ENCODE results near the gene PPFIBP1. TPM values are rescaled to one million over a fixed set of nuclear protein-coding genes. Genes with fewer than 3 reads are reported as not detected.
"Not testable (repeated sequence)": the region's sequence is repeated elsewhere in the genome, so short reads cannot be mapped to it uniquely, and the experiment has no call there.

Gene PPFIBP1
- total RNA-seq, 1 donor from 2014 or later = 76.9 TPM

- not testable (repeated sequence) for DNase-seq (ENCODE audit: low spot score)
These were observed 64.2 kb downstream of the PPFIBP1 start for GRCh38 chr12:27588075-27588730.

GRCh38 chr12:27588776-27589175 is 64.8 kb downstream of the PPFIBP1 start:
- no peak for DNase-seq (ENCODE audit: low spot score)

GRCh38 chr12:27589419-27589818 is 65.4 kb downstream of the PPFIBP1 start:
- DNase-seq (ENCODE audit: low spot score) = no peak

- not testable (repeated sequence) for DNase-seq (ENCODE audit: low spot score)
These were observed 67.7 kb downstream of the PPFIBP1 start for GRCh38 chr12:27591698-27592097.

- no peak for DNase-seq (ENCODE audit: low spot score)
These were observed 68.5 kb downstream of the PPFIBP1 start for GRCh38 chr12:27592548-27592947.

- DNase-seq (ENCODE audit: low spot score) = no peak
These were observed 69.3 kb downstream of the PPFIBP1 start for GRCh38 chr12:27593266-27593665.

- DNase-seq (ENCODE audit: low spot score) = no peak
These were observed 71.2 kb downstream of the PPFIBP1 start for GRCh38 chr12:27595231-27595642.

- not testable (repeated sequence) for DNase-seq (ENCODE audit: low spot score)
These were observed 74.9 kb downstream of the PPFIBP1 start for GRCh38 chr12:27598866-27599265.

GRCh38 chr12:27601056-27601828 is 77.2 kb downstream of the PPFIBP1 start:
- not testable (repeated sequence) for DNase-seq (ENCODE audit: low spot score)

GRCh38 chr12:27602516-27602915 is 78.5 kb downstream of the PPFIBP1 start:
- no peak for DNase-seq (ENCODE audit: low spot score)

GRCh38 chr12:27604431-27604830 is 80.4 kb downstream of the PPFIBP1 start:
- no peak for DNase-seq (ENCODE audit: low spot score)

- no peak for DNase-seq (ENCODE audit: low spot score)
These were observed 83.0 kb downstream of the PPFIBP1 start for GRCh38 chr12:27606986-27607385.

GRCh38 chr12:27607591-27607990 is 83.6 kb downstream of the PPFIBP1 start:
- DNase-seq (ENCODE audit: low spot score) = no peak

GRCh38 chr12:27608890-27609289 is 84.9 kb downstream of the PPFIBP1 start:
- no peak for DNase-seq (ENCODE audit: low spot score)

GRCh38 chr12:27610374-27610773 is 86.4 kb downstream of the PPFIBP1 start:
- no peak for DNase-seq (ENCODE audit: low spot score)

- DNase-seq (ENCODE audit: low spot score) = no peak
These were observed 90.4 kb downstream of the PPFIBP1 start for GRCh38 chr12:27614386-27614785.

GRCh38 chr12:27614866-27615265 is 90.9 kb downstream of the PPFIBP1 start:
- DNase-seq (ENCODE audit: low spot score) = no peak

GRCh38 chr12:27615331-27615891 is 91.4 kb downstream of the PPFIBP1 start:
- no peak for DNase-seq (ENCODE audit: low spot score)

- no peak for DNase-seq (ENCODE audit: low spot score)
These were observed 92.5 kb downstream of the PPFIBP1 start for GRCh38 chr12:27616356-27617142.

GRCh38 chr12:27618836-27619235 is 94.8 kb downstream of the PPFIBP1 start:
- no peak for DNase-seq (ENCODE audit: low spot score)

- no peak for DNase-seq (ENCODE audit: low spot score)
These were observed 95.3 kb downstream of the PPFIBP1 start for GRCh38 chr12:27619308-27619707.

- no peak for DNase-seq (ENCODE audit: low spot score)
These were observed 96.1 kb downstream of the PPFIBP1 start for GRCh38 chr12:27620121-27620520.

Measured in mesenteric fat pad (tissue), 1 donor.